ENCODE data around the gene MYO3A. TPM values are rescaled to one million over a fixed set of nuclear protein-coding genes. Genes with fewer than 3 reads are reported as not detected.
A peak's percentile ranks its signal among the peaks of the same experiment; 100 is the strongest.

MYO3A gene
- polyA plus RNA-seq, 3 donors: not detected

DNA sequence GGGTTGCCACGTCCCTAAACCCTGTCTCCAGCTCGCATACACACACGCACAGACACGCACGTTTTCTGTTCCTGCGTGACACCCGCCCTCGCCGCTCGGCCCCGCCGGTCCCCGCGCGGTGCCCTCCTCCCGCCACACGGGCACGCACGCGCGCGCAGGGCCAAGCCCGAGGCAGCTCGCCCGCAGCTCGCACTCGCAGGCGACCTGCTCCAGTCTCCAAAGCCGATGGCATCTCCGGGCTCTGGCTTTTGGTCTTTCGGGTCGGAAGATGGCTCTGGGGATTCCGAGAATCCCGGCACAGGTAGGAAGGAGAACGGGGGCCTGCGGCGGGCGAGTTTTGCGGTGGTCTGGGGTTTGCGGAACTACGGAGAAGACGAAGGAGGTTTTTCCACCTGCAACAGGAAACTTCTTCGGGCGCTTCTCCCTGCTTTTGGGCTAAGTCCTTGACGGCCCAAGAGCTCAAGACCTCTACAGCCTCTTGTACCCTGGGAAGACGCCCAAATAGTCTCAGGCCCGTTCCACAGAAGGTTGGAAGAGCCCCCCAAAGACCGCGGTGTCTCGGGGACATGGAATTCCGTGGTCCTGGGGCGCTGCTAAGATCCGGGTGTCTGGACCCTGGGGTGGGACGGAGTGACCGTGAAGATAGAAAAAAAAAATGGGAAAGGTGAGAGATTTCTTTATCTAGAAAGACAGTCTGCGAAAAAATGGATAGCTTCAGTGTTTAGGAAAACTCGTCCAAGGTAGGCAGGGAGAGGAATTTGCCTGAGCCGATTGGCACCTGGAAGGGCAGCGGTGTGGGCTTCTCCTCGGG, 282.8 kb downstream of the MYO3A start, which contains the start of gene GAD2:
TSS of gene GAD2 (plus strand) at position 190 of the 811 bp plus-strand sequence. CDS start at position 226, 36 bp downstream.
- intact Hi-C loops (cut with micrococcal nuclease): no loop called here
- Histone ChIP-seq H4K20me1 (ENCODE audit: insufficient read depth, low read length) (no peaks in the 10 kb centered on the region), H2AFZ (ENCODE audit: insufficient read depth, low read depth, low read length, poor library complexity, severe bottlenecking) (peak within 1 kb of the TSS; percentile 29), H3K4me2 (replicated peaks; ENCODE audit: extremely low read depth, low read length, poor library complexity, severe bottlenecking) (no peak within 1 kb of the TSS), H3K4me1 (ENCODE audit: control insufficient read depth in 1 of 2, insufficient read depth in 2 of 2, low read length in 2 of 2) (no peaks in the 10 kb centered on the region), H3K27ac (ENCODE audit: low read depth in 1 of 2, low read length in 2 of 2) (no peak within 1 kb of the TSS), H3K36me3 (replicated peaks in 1 of 2; ENCODE audit: control insufficient read depth in 1 of 2, insufficient read depth in 2 of 2, low read length in 2 of 2) (no peaks in the 10 kb centered on the region), H3K27me3 (ENCODE audit: control insufficient read depth in 2 of 2, insufficient read depth in 2 of 2, low read length in 2 of 2) (peaks cover 87 to 98% of the 10 kb centered on the region in 2 donors), H3K9ac (ENCODE audit: insufficient read depth, low read length, poor library complexity, severe bottlenecking) (no peak within 1 kb of the TSS), H3K79me2 (ENCODE audit: insufficient read depth, low read length) (no peaks in the 10 kb centered on the region), H3K4me3 (replicated peaks in 1 of 3; ENCODE audit: low read depth in 2 of 3, low read length in 3 of 3) (no peak within 1 kb of the TSS), H3K9me3 (replicated peaks in 1 of 2; ENCODE audit: control insufficient read depth in 1 of 2, insufficient read depth in 1 of 2, low read length in 2 of 2) (peaks cover 0 to 44% of the 10 kb centered on the region in 2 donors)
- TF ChIP-seq, protein P1, sequence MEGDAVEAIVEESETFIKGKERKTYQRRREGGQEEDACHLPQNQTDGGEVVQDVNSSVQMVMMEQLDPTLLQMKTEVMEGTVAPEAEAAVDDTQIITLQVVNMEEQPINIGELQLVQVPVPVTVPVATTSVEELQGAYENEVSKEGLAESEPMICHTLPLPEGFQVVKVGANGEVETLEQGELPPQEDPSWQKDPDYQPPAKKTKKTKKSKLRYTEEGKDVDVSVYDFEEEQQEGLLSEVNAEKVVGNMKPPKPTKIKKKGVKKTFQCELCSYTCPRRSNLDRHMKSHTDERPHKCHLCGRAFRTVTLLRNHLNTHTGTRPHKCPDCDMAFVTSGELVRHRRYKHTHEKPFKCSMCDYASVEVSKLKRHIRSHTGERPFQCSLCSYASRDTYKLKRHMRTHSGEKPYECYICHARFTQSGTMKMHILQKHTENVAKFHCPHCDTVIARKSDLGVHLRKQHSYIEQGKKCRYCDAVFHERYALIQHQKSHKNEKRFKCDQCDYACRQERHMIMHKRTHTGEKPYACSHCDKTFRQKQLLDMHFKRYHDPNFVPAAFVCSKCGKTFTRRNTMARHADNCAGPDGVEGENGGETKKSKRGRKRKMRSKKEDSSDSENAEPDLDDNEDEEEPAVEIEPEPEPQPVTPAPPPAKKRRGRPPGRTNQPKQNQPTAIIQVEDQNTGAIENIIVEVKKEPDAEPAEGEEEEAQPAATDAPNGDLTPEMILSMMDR (IDR thresholded peaks at IDR 0.05): no peak
- H3K27me3 Mint-ChIP-seq (ENCODE audit: low read depth in 3 of 3): peaks cover 26 to 98% (median 95%) of the 10 kb centered on the region in 3 donors
- no peak for DNase-seq
- peaks cover 0 to 11% of the 10 kb centered on the region in 2 donors for H3K36me3 Mint-ChIP-seq
- H3K27ac Mint-ChIP-seq: no peak within 1 kb of the TSS
- peaks cover 0 to 27% (median 19%) of the 10 kb centered on the region in 7 donors for H3K9me3 Mint-ChIP-seq
- 3% methylated on average over 60 of the region's 60 CpGs for WGBS (ENCODE audit: insufficient coverage)
- H3K4me3 Mint-ChIP-seq: peak within 1 kb of the TSS in 1 of 2 donors; percentile 88
- peaks cover 17% of the 10 kb centered on the region for H3K4me1 Mint-ChIP-seq

- peaks cover 87 to 98% of the 10 kb centered on the region in 2 donors for H3K27me3 ChIP-seq (ENCODE audit: control insufficient read depth in 2 of 2, insufficient read depth in 2 of 2, low read length in 2 of 2)
These were observed 283.5 kb downstream of the MYO3A start for GRCh38 chr10:26217396-26218086.

More at GRCh38 chr10:26217396-26218086, 283.5 kb downstream of the MYO3A start:
- WGBS (ENCODE audit: insufficient coverage): 1% methylated on average over 64 of the region's 64 CpGs
- peaks cover 15% of the 10 kb centered on the region for H3K4me1 Mint-ChIP-seq
- peaks cover 0 to 9% of the 10 kb centered on the region in 2 donors for H3K36me3 Mint-ChIP-seq
- H3K9ac ChIP-seq (ENCODE audit: insufficient read depth, low read length, poor library complexity, severe bottlenecking): no peak overlapping the region
- TF ChIP-seq, protein P1 (IDR thresholded peaks at IDR 0.05): no peak
- no peak overlapping the region for H3K4me3 ChIP-seq (replicated peaks in 1 of 3; ENCODE audit: low read depth in 2 of 3, low read length in 3 of 3)
- no peak overlapping the region for H3K4me2 ChIP-seq (replicated peaks; ENCODE audit: extremely low read depth, low read length, poor library complexity, severe bottlenecking)
- intact Hi-C loops (cut with micrococcal nuclease): no loop called here
- peaks cover 34 to 98% (median 96%) of the 10 kb centered on the region in 3 donors for H3K27me3 Mint-ChIP-seq (ENCODE audit: low read depth in 3 of 3)
- H4K20me1 ChIP-seq (ENCODE audit: insufficient read depth, low read length): no peaks in the 10 kb centered on the region
- peaks cover 0 to 36% of the 10 kb centered on the region in 2 donors for H3K9me3 ChIP-seq (replicated peaks in 1 of 2; ENCODE audit: control insufficient read depth in 1 of 2, insufficient read depth in 1 of 2, low read length in 2 of 2)
- H3K27ac ChIP-seq (ENCODE audit: low read depth in 1 of 2, low read length in 2 of 2): no peak overlapping the region
- H3K36me3 ChIP-seq (replicated peaks in 1 of 2; ENCODE audit: control insufficient read depth in 1 of 2, insufficient read depth in 2 of 2, low read length in 2 of 2): no peaks in the 10 kb centered on the region
- H3K4me1 ChIP-seq (ENCODE audit: control insufficient read depth in 1 of 2, insufficient read depth in 2 of 2, low read length in 2 of 2): no peaks in the 10 kb centered on the region
- no peak overlapping the region for H3K27ac Mint-ChIP-seq
- no peaks in the 10 kb centered on the region for H3K79me2 ChIP-seq (ENCODE audit: insufficient read depth, low read length)
- peak overlapping the region in 1 of 2 donors; percentile 88 for H3K4me3 Mint-ChIP-seq
- no peak for DNase-seq
- H3K9me3 Mint-ChIP-seq: peaks cover 0 to 26% (median 17%) of the 10 kb centered on the region in 7 donors
- H2AFZ ChIP-seq (ENCODE audit: insufficient read depth, low read depth, low read length, poor library complexity, severe bottlenecking): no peak overlapping the region
